H9 (cell line): ENCODE measurements around the gene CDC5L. TPM values are rescaled to one million over a fixed set of nuclear protein-coding genes. Genes with fewer than 3 reads are reported as not detected.

Experiments used
- DNase-seq: peaks from one replicate; pipeline ENCODE4 v3.0.0-alpha.2; 2017
- H2AFZ ChIP-seq: one replicate; pipeline ENCODE4 v1.6.1; 2013; ENCODE audit warnings: mild to moderate bottlenecking, low read length, control low read depth, moderate library complexity
- H2AK5ac ChIP-seq: 2 replicates; pipeline ENCODE4 v1.6.1; 2013; ENCODE audit warnings: low read length, control low read depth, mixed read lengths; ENCODE audit not compliant: insufficient read length
- H2BK120ac ChIP-seq: one replicate; pipeline ENCODE4 v1.6.1; 2013; ENCODE audit warnings: low read depth, mild to moderate bottlenecking, low read length, control low read depth, inconsistent platforms; ENCODE audit not compliant: poor library complexity, severe bottlenecking
- H2BK12ac ChIP-seq: 2 replicates; pipeline ENCODE4 v1.6.1; 2013; ENCODE audit warnings: low read length, control low read depth, mixed read lengths, low read depth; ENCODE audit not compliant: insufficient read length
- H2BK15ac ChIP-seq: 2 replicates; pipeline ENCODE4 v1.6.1; 2013; ENCODE audit warnings: low read depth, low read length, control low read depth
- H2BK20ac ChIP-seq: one replicate; pipeline ENCODE4 v1.6.1; 2013; ENCODE audit warnings: low read depth, mild to moderate bottlenecking, low read length, control low read depth, inconsistent platforms; ENCODE audit not compliant: poor library complexity, severe bottlenecking
- H2BK5ac ChIP-seq: 2 replicates; pipeline ENCODE4 v1.6.1; 2013; ENCODE audit warnings: low read length, control low read depth, mixed read lengths; ENCODE audit not compliant: insufficient read length
- H3K14ac ChIP-seq: 2 replicates; pipeline ENCODE4 v1.6.1; 2013; ENCODE audit warnings: low read length, control low read depth; ENCODE audit not compliant: insufficient read depth
- H3K18ac ChIP-seq: 2 replicates; pipeline ENCODE4 v1.6.1; 2013; ENCODE audit warnings: low read depth, mild to moderate bottlenecking, mixed read lengths, low read length, control low read depth; ENCODE audit not compliant: insufficient read length
- H3K23ac ChIP-seq: 2 replicates; pipeline ENCODE4 v1.6.1; 2013; ENCODE audit warnings: low read length, control low read depth, mixed read lengths, low read depth; ENCODE audit not compliant: insufficient read length
- H3K23me2 ChIP-seq: 2 replicates; pipeline ENCODE4 v1.6.1; 2013; ENCODE audit warnings: low read depth, mild to moderate bottlenecking, mixed read lengths, low read length, control low read depth; ENCODE audit not compliant: insufficient read length, poor library complexity, severe bottlenecking
- H3K27ac ChIP-seq: 2 replicates; pipeline ENCODE4 v1.5.1; 2013; ENCODE audit warnings: low read length, control low read depth, mixed read lengths, low read depth; ENCODE audit not compliant: insufficient read length
- H3K27me3 ChIP-seq: 2 replicates; pipeline ENCODE4 v1.6.1; 2013; ENCODE audit warnings: low read length, control low read depth, inconsistent platforms; ENCODE audit not compliant: insufficient read depth
- H3K4ac ChIP-seq: 2 replicates; pipeline ENCODE4 v1.6.1; 2013; ENCODE audit warnings: low read depth, mild to moderate bottlenecking, control low read depth, inconsistent platforms, low read length, moderate library complexity
- H3K4me1 ChIP-seq: 2 replicates; pipeline ENCODE4 v1.6.1; 2013; ENCODE audit warnings: low read length, control low read depth, inconsistent platforms; ENCODE audit not compliant: insufficient read depth
- H3K4me2 ChIP-seq: 2 replicates; pipeline ENCODE4 v1.6.1; 2013; ENCODE audit warnings: low read length, control low read depth, mixed read lengths; ENCODE audit not compliant: insufficient read length, insufficient read depth
- H3K56ac ChIP-seq: 2 replicates; pipeline ENCODE4 v1.6.1; 2013; ENCODE audit warnings: low read depth, mild to moderate bottlenecking, mixed read lengths, low read length, control low read depth; ENCODE audit not compliant: insufficient read length
- H3K79me1 ChIP-seq: 2 replicates; pipeline ENCODE4 v1.6.1; 2013; ENCODE audit warnings: low read depth, mild to moderate bottlenecking, moderate library complexity, low read length, control low read depth, inconsistent platforms; ENCODE audit not compliant: insufficient read depth, poor library complexity, severe bottlenecking
- H3K79me2 ChIP-seq: 2 replicates; pipeline ENCODE4 v1.6.1; 2013; ENCODE audit warnings: low read length, control low read depth, inconsistent platforms; ENCODE audit not compliant: insufficient read depth
- H3K9ac ChIP-seq: 2 replicates; pipeline ENCODE4 v1.6.1; 2013; ENCODE audit warnings: low read length, control low read depth, mixed read lengths; ENCODE audit not compliant: insufficient read length; ENCODE audit errors: extremely low read depth
- H3K9me3 ChIP-seq: one replicate; pipeline ENCODE4 v1.6.1; 2013; ENCODE audit warnings: low read depth, low read length, inconsistent platforms; ENCODE audit not compliant: control insufficient read depth
- H3T11ph ChIP-seq: one replicate; pipeline ENCODE4 v1.6.1; 2013; ENCODE audit warnings: mild to moderate bottlenecking, low read length, control low read depth, inconsistent platforms
- H4K20me1 ChIP-seq: one replicate; pipeline ENCODE4 v1.6.1; 2013; ENCODE audit not compliant: control insufficient read depth, insufficient read length, insufficient read depth
- H4K5ac ChIP-seq: 2 replicates; pipeline ENCODE4 v1.6.1; 2013; ENCODE audit warnings: low read depth, mild to moderate bottlenecking, mixed read lengths, low read length, control low read depth; ENCODE audit not compliant: insufficient read length
- H4K8ac ChIP-seq: replicated peaks from 2 replicates; pipeline ENCODE4 v1.6.1; 2013; ENCODE audit warnings: low read length, control low read depth, mixed read lengths, low read depth; ENCODE audit not compliant: insufficient read length
- H4K91ac ChIP-seq: 2 replicates; pipeline ENCODE4 v1.6.1; 2013; ENCODE audit warnings: low read depth, mild to moderate bottlenecking, moderate library complexity, mixed read lengths, low read length, control low read depth; ENCODE audit not compliant: insufficient read length
- H3K27ac Mint-ChIP-seq, 3 experiments: 2 replicates in 2 of 3; 3 replicates in 1 of 3; pipeline ENCODE4 v1.8.0; 2020 to 2021; ENCODE audit warnings: mixed read lengths in 3 of 3, mild to moderate bottlenecking in 1 of 3, moderate library complexity in 1 of 3
- H3K27me3 Mint-ChIP-seq: 2 replicates; pipeline ENCODE4 v1.8.0; 2021; ENCODE audit warnings: low read depth, mild to moderate bottlenecking, moderate library complexity, mixed read lengths
- H3K36me3 Mint-ChIP-seq, 3 experiments: 2 replicates in 2 of 3; 3 replicates in 1 of 3; pipeline ENCODE4 v1.8.0; 2020 to 2021; ENCODE audit warnings: low read depth in 3 of 3, mixed read lengths in 3 of 3; ENCODE audit not compliant: insufficient read depth in 1 of 3
- H3K4me1 Mint-ChIP-seq, 2 experiments: 2 replicates each; pipeline ENCODE4 v1.8.0; 2020; ENCODE audit warnings: mixed read lengths in 2 of 2
- H3K4me3 Mint-ChIP-seq, 2 experiments: 2 replicates in 1 of 2; 3 replicates in 1 of 2; pipeline ENCODE4 v1.8.0; 2020 to 2021; ENCODE audit warnings: mild to moderate bottlenecking in 2 of 2, mixed read lengths in 2 of 2, moderate library complexity in 1 of 2
- H3K9me3 Mint-ChIP-seq, 2 experiments: 2 replicates in 1 of 2; 3 replicates in 1 of 2; pipeline ENCODE4 v1.8.0; 2020; ENCODE audit warnings: mild to moderate bottlenecking in 2 of 2, mixed read lengths in 2 of 2, moderate library complexity in 1 of 2
- WGBS: extraction: QIAGEN DNeasy Blood & Tissue Kit; methylation state at CpG from one replicate; pipeline ENCODE4 v1.1.7; 2013; ENCODE audit warnings: missing lambda C conversion rate, low lambda C conversion rate, mixed read lengths; ENCODE audit not compliant: insufficient read length; ENCODE audit errors: extremely low coverage; 5-methylcytosine and 5-hydroxymethylcytosine counted together
- total RNA-seq: library from RNA; stranded (reverse); gene quantifications from 2 replicates; pipeline ENCODE4 v1.2.1, GENCODE V29; 2021
- TF ChIP-seq, protein P1 (sequence below): fragments of 200-600 bp; sonication (generic); conservative IDR thresholded peaks from 3 replicates; pipeline ENCODE4 v1.8.0; 2021; ENCODE audit warnings: antibody characterized with exemption, mild to moderate bottlenecking

The CDC5L gene
- total RNA-seq, 1 experiment from 2014 or later = 34.3 TPM

DNA sequence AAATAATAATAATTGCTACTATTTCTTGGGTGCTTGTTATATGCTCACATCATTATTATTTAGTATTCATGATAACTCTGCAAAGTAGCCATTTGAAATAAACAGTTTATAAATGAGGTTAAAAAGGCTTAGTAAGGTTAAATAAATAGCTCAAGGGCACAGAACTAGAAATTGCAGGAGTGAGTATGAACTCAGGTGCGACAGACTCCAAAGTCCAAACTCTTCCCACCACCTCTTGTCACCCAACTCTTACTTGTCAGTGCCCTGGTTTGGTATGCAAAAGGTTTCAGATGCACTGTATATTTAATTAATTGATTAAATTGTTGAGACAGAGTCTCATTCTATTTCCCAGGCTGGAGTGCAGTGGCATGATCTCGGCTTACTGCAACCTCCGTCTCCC is 20.7 kb upstream of the CDC5L start:
- Mint-ChIP-seq H3K27me3 (no peaks in the 10 kb centered on the region; the same call in 1 of the 2 replicates), H3K9me3 (no peaks in the 10 kb centered on the region), H3K27ac (no peak overlapping the region), H3K4me3 (no peak overlapping the region), H3K4me1 (peaks cover 0 to 4% of the 10 kb centered on the region in 2 experiments; a peak in 1 of 4 replicates), H3K36me3 (no peaks in the 10 kb centered on the region)
- Histone ChIP-seq H4K8ac (no peak overlapping the region), H2BK12ac (no peak overlapping the region), H2AFZ (no peak overlapping the region), H3K4me2 (no peak overlapping the region), H3K23ac (no peak overlapping the region), H3K79me2 (no peaks in the 10 kb centered on the region), H2BK20ac (no peak overlapping the region), H2BK15ac (no peak overlapping the region), H3K56ac (no peak overlapping the region), H3T11ph (no peak overlapping the region), H2BK5ac (no peak overlapping the region), H2AK5ac (no peak overlapping the region), H4K5ac (no peak overlapping the region), H4K91ac (no peak overlapping the region), H3K9ac (no peak overlapping the region), H3K4me1 (no peaks in the 10 kb centered on the region), H4K20me1 (no peaks in the 10 kb centered on the region), H3K4ac (no peak overlapping the region), H3K79me1 (no peaks in the 10 kb centered on the region), H3K27me3 (no peaks in the 10 kb centered on the region), H3K23me2 (no peaks in the 10 kb centered on the region), H3K27ac (no peak overlapping the region), H2BK120ac (no peak overlapping the region), H3K9me3 (no peaks in the 10 kb centered on the region), H3K14ac (no peak overlapping the region), H3K18ac (no peak overlapping the region)
- DNase-seq = no peak
- TF ChIP-seq, protein P1, sequence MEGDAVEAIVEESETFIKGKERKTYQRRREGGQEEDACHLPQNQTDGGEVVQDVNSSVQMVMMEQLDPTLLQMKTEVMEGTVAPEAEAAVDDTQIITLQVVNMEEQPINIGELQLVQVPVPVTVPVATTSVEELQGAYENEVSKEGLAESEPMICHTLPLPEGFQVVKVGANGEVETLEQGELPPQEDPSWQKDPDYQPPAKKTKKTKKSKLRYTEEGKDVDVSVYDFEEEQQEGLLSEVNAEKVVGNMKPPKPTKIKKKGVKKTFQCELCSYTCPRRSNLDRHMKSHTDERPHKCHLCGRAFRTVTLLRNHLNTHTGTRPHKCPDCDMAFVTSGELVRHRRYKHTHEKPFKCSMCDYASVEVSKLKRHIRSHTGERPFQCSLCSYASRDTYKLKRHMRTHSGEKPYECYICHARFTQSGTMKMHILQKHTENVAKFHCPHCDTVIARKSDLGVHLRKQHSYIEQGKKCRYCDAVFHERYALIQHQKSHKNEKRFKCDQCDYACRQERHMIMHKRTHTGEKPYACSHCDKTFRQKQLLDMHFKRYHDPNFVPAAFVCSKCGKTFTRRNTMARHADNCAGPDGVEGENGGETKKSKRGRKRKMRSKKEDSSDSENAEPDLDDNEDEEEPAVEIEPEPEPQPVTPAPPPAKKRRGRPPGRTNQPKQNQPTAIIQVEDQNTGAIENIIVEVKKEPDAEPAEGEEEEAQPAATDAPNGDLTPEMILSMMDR = no peak
- no CpG with 5 or more reads among the region's 3 CpGs for WGBS
